ENCODE measurements around the gene ACRBP.
"Not testable (repeated sequence)": the region's sequence is repeated elsewhere in the genome, so short reads cannot be mapped to it uniquely, and the experiment has no call there.

Gene ACRBP

DNA sequence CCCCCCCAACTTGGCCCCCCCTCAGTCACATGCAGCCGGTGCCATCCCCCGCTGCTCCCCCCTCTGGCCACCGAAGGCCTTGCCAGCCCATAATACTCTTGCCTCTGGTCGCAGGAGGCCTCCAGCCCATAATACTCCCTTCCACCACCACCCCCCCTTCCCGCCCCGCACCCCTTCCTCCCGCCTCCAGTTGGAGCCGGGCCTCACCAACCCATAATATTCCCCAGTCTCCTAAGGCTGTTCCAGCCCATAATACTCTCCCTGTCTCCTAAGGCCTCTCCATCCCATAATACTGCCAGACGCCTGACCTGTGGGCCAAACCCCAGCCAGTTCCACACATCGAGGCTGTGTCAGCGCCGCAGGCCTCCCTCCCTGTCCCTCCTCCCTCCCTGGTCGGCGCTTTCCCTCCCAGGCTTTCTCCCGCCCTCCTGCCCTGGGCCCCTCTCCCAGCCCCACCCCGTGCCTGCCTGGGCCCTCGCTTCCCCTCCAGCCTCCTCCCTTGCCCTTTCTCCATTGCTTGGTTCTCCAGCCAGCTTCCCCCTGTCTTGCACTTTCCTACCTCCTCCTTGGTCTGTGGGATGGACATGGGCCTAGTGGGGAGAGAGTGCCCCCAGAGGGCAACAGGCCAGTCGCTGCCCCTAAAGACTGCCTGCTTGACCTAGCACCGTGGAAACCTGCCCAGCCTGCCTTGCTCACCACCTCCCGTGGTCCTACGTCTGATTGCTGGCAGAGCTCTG, 33.3 kb downstream of the ACRBP start:
- peak; percentile 95 for DNase-seq

DNA sequence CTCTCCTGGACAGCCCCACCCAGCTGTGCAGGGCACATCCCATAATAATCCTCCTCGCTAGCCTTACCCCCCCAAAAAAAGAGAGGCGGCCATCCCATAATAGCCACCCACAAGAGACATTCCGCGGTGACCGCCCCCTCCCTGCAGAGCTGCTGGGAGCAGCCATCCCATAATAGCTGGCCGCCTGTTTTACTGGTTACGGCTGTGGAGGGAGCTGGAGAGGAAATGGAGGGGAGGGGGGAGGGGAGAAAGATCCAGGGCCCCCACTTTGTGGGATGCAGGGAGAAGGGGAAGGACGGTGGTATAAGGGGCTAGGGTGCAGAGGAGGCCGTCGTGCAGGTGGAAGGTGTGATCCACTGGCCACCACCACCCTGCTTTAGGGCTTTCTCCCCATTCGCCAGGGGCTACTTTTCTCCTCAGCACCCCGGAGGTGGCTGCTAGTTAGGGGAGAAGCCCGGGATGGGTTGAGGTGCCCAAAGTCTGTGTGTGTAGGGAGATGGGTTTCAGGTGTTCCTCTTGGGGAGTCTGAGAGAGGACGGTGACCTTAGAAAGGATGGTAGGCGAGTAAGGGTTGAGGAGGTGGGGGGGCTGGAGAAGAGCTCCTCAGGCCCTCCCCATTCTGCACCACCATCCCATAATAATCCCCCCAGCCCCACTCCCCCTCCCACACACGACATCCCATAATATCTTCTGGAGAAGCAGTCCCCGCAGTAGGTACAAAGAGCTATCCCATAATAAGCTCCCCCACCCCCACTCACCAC, 34.0 kb downstream of the ACRBP start:
- DNase-seq, result peak; percentile 92

DNA sequence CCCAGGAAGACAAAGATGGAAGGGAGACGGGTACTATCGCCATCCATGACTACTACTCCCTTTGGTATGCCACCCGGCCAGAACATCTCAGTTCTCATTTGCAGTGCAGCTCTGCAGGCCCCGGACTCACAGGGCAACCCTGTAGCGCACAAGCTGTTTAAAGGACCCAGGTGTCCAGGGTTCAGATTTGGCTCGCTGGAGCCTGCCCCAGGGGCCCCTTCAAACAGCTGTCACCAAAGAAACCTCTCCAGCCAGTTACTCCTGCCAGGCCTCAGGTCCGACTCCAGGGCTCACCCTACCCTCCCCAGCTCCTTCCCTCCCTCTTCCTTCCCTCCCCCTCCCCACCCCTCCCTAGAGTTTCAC, 34.6 kb downstream of the ACRBP start:
- DNase-seq, result no peak

DNA sequence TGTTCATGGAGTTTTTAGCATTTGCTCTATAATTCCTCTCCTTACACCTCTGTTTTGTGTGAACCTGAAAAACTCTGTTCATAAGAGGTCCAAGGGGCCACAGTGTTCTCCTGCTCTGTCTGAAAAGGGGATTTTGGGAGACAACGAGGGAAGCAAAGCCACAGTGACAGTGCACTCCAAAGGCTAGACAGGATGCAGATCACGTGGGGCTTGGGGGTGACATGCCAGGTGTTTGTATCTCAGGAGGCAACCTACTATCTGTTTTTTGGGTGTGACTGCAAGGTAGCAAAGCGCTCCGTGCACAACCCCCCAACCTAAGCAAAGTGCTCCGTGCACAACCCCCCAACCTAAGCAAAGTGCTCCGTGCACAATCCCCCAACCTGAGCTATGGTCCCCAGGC, 35.0 kb downstream of the ACRBP start:
- no peak for DNase-seq

DNA sequence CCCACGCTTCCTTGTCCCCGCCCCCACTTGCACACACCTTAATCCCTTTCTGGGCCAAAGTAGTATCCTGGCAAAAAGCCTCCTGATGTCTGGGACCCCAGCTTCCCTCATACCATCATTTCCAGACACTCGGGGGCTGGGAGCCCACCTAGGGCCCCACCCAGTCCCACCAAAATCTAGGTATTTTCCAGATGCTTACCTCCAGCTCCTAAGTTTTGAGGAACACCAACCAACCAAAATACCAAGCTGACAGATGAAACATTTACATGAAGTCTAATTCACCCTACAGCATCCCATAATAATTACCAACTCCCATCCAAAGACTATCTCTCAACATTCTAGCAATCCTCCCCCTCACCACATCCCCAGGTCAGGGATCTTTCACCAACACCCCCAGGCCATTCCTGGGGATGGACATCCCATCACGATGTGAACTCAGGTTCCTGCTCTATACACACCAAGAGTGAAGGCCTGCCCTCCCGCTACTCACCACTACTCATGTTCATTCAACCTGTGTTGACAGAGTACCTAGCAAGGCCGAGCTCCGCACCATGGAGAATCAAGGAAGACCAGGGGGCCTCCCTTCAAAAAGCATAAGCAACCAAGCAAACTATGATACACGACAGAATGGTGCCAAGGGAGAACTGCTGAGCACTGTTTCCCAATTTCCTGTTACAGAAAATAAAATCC, 38.5 kb downstream of the ACRBP start:
- DNase-seq, result no peak

DNA sequence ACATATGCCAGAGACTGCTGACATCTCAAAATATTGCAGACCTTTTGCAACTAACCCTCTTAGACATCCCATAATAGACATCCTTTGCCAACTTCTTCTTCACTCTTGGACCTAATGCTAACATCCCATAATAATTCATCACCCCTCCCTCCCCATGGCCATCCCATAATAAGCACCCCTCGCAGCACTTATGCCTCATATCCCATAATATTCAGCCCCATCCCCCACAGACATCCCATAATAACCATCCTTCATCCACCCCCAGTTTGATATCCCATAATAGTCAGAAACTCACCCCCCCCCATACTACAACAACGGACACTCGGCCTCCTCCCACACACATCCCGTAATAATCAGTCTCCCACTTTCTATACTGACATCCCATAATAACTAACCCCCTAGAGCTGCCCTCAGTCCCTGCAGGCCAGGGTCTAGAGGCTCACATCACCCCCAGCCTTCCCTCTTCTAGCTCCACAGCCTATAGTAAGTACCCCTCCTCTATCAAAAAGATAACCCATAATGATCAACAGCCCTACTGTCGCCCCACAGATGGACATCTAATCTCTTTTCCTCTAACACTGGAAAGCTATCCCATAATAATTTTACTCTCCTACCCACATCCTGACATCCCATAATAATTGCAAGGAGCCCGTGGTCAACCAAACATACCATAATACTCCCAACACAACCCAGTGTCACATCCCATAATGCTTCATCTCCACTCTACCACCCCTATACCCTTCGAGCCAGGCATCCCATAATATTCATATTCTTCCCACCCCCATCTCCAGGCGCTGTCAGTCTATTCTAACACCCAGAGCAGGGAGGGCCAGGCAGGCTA, 39.3 kb downstream of the ACRBP start:
- DNase-seq, result peak; percentile 69

DNA sequence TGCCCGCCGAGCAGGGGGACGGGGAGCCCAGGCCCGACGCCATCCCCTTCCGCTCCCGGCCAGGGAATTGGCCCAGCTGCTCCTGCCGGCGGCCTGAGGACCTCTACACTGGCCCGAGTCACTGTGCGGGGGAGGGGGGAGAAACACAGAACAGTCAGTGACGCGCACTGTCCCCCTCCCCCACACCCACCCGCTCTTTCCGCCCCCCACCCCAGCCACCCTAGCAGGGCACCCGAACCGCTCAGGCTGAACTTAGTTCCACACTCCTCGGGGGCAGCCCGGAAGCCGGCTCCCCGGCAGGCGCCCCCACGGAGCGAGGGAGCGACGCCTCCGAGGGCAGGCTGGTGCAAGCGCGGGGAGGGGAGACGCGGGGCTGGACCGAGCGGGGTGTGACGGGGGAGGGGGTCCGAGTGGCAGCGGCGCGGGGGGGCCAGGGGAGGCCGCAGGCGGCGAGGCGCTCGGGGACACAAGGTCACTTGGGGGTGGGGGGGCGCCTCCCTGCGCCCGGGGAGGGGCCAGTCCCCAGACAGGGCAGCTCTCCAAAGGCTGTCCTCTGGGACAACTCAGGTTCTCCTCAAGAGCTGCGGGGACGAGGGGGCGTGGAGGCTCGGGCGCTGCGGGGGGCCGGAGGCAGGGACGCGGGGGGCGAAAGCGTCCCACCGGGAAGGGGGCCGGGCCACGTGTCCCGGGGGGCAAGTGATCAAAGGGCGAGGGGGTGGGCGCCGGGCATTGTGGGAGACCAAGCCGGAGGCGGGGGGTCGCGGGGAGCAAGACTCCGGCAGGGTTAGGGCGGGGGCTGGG, 40.7 kb downstream of the ACRBP start:
- peak; percentile 29 for DNase-seq

DNA sequence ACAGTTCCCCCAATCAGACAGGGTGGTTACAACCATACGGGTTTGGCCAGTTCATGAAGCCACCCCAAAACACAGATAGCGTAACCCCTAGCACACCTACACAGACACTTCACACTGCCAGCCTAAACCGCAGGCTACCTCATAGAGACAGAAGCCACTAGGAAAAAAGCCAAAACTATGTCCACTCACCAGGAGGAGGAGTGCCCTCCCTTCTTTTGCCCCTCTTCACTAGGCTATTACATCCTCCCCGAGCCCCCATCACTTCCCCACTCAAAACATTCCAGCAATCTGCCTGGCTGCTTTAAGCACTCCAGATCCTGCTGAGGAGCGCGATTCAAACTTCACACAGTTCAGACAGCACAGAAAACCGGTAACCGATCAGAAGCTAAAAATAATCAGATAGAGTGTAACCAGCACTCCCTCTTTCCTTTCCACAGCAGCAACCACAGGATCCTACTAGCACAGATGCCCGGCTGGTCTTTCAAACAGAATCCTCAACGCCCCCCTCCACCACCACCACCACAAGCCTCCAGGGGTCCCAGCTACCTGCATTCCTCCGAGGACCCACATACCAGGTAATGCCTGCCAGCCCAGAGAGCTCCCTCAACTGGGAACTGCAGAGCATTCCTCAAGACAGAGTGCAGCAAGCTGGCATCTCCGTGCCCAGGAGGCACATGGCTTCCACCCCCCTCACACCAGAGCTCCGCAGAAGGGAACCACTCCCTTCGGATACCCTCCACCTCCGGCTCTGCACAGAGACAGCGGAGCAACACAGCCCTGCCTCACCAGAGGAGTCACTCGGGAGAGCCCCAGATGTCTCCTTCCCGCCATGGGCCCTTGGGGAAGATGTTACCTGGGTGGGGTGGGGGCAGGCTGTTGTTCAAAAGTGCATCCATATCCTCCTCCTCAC, 41.6 kb downstream of the ACRBP start:
- no peak for DNase-seq

DNA sequence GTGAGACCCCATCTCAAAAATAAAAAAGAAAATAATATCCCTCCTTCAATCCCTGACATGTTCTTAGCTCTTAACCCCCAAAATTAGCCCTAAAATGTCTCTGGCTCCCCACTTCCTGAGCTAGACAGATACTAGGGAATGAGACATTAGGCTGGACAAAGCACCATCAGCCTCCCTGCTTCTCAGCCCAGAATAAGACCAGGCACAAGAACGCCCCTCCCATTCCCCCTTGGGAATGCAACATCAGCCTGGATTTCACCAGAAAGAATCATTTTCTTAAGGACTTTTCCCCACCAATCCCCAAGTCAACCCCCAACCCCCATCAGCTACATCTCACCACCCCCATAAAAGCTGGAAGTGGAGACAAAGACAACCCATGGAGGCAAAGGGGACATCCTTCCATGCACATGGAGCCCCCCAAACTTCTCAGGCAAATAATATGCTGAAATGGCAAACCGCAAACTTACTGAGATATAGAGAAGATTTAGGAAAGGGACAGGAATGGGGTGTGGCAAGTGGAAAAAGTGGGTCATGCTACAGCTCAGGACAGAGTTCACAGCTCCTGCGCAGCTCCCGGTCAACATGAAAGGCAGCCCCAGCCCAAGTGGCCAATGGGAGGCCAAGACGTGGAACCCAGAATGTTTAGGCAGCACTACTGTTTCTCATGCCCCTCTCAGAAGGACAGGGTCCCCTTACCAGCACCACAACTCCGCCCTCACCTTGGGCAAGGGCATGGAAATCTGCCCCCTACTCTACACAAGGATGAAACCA, 42.8 kb downstream of the ACRBP start:
- no peak for DNase-seq

DNA sequence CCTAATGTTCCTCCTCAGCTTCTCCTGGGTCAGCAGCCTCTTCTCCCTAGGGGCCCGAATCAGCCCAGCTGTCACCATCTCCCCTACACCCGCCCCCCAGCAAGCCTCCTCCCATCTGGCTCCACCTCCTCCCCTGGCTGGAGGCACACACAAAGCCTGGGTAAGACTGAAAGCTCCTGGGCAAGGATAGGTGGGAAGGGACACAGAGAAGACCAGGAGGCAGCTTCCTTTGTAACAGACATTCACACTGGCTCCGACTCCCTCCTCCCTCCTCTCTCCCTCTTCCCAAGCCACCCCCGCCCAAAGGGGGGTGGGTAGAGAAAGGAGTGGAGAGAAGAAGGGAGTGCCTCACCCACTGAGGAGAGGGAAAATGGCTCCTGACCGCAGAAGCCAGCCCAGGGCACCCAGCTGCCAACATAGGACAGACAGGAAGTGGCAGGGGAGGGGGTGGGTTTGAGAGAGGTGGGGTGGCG, 44.1 kb downstream of the ACRBP start:
- DNase-seq, result peak; percentile 27

DNA sequence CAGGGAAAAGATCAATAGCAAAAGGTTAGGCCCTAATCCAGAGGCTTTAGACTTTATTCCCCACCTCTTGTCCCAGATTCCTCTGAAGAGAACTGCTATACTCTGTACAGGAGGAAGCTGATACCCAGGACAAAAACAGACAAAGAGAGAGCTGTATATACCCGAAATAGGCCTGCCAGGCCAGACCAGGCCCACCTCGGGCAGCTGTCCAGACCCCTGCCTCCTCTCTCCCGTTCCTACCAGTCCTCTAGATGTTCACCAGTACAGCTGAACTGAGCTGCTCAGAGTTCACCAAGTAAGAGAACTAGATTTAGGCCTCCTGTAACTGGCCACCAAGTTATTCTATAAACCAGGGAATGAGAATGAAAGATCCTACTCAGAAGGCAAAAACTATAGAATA, 44.7 kb downstream of the ACRBP start:
- DNase-seq, result no peak

DNA sequence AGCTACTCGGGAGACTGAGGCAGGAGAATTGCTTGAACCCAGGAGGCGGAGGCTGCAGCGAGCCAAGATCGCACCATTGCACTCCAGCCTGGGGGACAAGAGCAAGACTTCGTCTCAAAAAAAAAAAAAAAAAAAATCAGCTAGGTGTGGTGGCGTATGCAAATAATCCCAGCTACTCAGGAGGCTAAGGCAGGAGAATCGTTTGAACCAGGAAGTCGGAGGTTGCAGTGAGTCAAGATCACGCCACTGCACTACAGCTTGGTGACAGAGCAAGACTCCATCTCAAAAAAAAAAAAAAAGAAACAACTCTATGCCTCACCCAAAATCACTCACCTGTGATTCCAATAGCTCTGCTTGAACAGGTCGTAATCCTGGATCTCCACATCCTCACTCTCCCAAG, 51.6 kb downstream of the ACRBP start:
- not testable (repeated sequence) for DNase-seq

DNA sequence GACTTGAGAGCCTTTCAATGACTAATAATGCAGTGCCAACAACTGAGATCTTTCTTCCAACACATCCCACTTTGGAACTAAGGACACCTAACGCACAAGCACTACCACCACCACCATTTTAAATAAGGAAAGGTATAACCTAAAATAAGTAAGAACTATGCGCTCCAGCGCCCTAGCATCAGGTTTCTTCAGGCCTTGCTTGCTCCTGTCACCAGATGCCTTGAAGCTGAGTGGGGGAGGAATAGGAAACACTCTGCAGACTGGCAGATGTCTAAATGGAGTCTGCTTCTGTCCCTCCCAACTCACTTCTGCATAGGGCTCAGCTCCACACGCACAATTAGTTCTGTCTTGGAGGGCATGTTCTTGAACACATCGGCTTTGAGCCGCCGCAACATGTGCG, 55.1 kb downstream of the ACRBP start:
- DNase-seq, result no peak
